ENCODE results near the gene TNFAIP2.
"Not testable (repeated sequence)": the region's sequence is repeated elsewhere in the genome, so short reads cannot be mapped to it uniquely, and the experiment has no call there.

Gene TNFAIP2

DNA sequence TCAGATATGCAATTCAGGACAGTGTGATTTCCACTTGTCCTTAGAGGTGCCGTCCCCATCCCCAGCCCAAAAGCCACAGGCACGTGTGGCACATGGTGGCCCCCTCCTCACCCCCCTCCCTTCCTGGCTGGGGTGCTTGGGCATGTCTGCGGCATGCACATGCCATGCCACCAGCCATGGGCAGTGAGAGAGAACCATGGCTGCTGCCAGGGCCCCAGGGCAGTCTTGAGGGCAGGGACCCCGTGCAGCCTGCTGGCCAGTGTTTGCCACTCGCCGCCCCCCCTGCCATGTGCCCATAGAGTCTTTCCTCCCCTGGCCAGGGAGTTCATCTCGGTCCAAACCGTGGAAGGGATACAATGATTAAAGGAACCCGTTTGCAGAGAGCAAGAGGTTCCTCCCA is 41.5 kb downstream of the TNFAIP2 start:
- H3K36me3 ChIP-seq (ENCODE audit: insufficient read depth, low read length) = no peaks in the 10 kb centered on the region
- peaks cover 11% of the 10 kb centered on the region; the same call in 1 of the 2 replicates for H3K9me3 ChIP-seq (ENCODE audit: insufficient read depth, low read depth, low read length)
- H4K20me1 ChIP-seq (ENCODE audit: insufficient read depth, low read length, poor library complexity, severe bottlenecking) = no peaks in the 10 kb centered on the region
- H3K79me2 ChIP-seq (ENCODE audit: insufficient read depth, low read length) = no peaks in the 10 kb centered on the region
- no peaks in the 10 kb centered on the region for H3K9me2 ChIP-seq (replicated peaks; ENCODE audit: low read depth, low read length)
- no peak for TF ChIP-seq CTCF (conservative IDR thresholded peaks at IDR 0.05; ENCODE audit: low read length)
- TF ChIP-seq EZH2phosphoT487 (IDR thresholded peaks at IDR 0.05; ENCODE audit: borderline replicate concordance) = no peak
- H3F3A ChIP-seq (ENCODE audit: low read depth) = no peaks in the 10 kb centered on the region
- no peak overlapping the region for H3K4me2 ChIP-seq (ENCODE audit: low read depth, low read length, poor library complexity, severe bottlenecking)
- H3K4me1 ChIP-seq (ENCODE audit: insufficient read depth, low read length, poor library complexity, severe bottlenecking) = no peaks in the 10 kb centered on the region
- H2AFZ ChIP-seq (ENCODE audit: low read length) = no peak overlapping the region
- H3K4me3 ChIP-seq (ENCODE audit: low read length, poor library complexity, severe bottlenecking) = no peak overlapping the region
- no peak overlapping the region for H3K9ac ChIP-seq (ENCODE audit: low read depth, low read length, poor library complexity, severe bottlenecking)
- no peaks in the 10 kb centered on the region for H3K27me3 ChIP-seq (ENCODE audit: insufficient read depth, low read length, poor library complexity, severe bottlenecking)

GRCh38 chr14:103165323-103165722 is 42.1 kb downstream of the TNFAIP2 start:
- no peaks in the 10 kb centered on the region for H3K4me1 ChIP-seq (ENCODE audit: insufficient read depth, low read length, poor library complexity, severe bottlenecking)
- no peaks in the 10 kb centered on the region for H3K36me3 ChIP-seq (ENCODE audit: insufficient read depth, low read length)
- H3K9ac ChIP-seq (ENCODE audit: low read depth, low read length, poor library complexity, severe bottlenecking) = no peak overlapping the region
- H3K27me3 ChIP-seq (ENCODE audit: insufficient read depth, low read length, poor library complexity, severe bottlenecking) = no peaks in the 10 kb centered on the region
- TF ChIP-seq CTCF (conservative IDR thresholded peaks at IDR 0.05; ENCODE audit: low read length) = no peak
- no peak for TF ChIP-seq EZH2phosphoT487 (IDR thresholded peaks at IDR 0.05; ENCODE audit: borderline replicate concordance)
- H3F3A ChIP-seq (ENCODE audit: low read depth) = no peaks in the 10 kb centered on the region
- no peaks in the 10 kb centered on the region for H3K79me2 ChIP-seq (ENCODE audit: insufficient read depth, low read length)
- H4K20me1 ChIP-seq (ENCODE audit: insufficient read depth, low read length, poor library complexity, severe bottlenecking) = no peaks in the 10 kb centered on the region
- H3K4me2 ChIP-seq (ENCODE audit: low read depth, low read length, poor library complexity, severe bottlenecking) = no peak overlapping the region
- no peaks in the 10 kb centered on the region for H3K9me2 ChIP-seq (replicated peaks; ENCODE audit: low read depth, low read length)
- H3K9me3 ChIP-seq (ENCODE audit: insufficient read depth, low read depth, low read length) = peaks cover 16% of the 10 kb centered on the region; the same call in 1 of the 2 replicates
- H3K4me3 ChIP-seq (ENCODE audit: low read length, poor library complexity, severe bottlenecking) = no peak overlapping the region
- no peak overlapping the region for H2AFZ ChIP-seq (ENCODE audit: low read length)

- Histone ChIP-seq H3K4me3 (ENCODE audit: low read length, poor library complexity, severe bottlenecking) (no peak overlapping the region), H3K4me2 (ENCODE audit: low read depth, low read length, poor library complexity, severe bottlenecking) (no peak overlapping the region), H4K20me1 (ENCODE audit: insufficient read depth, low read length, poor library complexity, severe bottlenecking) (no peaks in the 10 kb centered on the region), H3K36me3 (ENCODE audit: insufficient read depth, low read length) (no peaks in the 10 kb centered on the region), H3K9ac (ENCODE audit: low read depth, low read length, poor library complexity, severe bottlenecking) (no peak overlapping the region), H3K79me2 (ENCODE audit: insufficient read depth, low read length) (no peaks in the 10 kb centered on the region), H2AFZ (ENCODE audit: low read length) (no peak overlapping the region), H3F3A (ENCODE audit: low read depth) (no peaks in the 10 kb centered on the region), H3K9me3 (ENCODE audit: insufficient read depth, low read depth, low read length) (peaks cover 30% of the 10 kb centered on the region; the same call in 1 of the 2 replicates), H3K4me1 (ENCODE audit: insufficient read depth, low read length, poor library complexity, severe bottlenecking) (no peaks in the 10 kb centered on the region), H3K9me2 (replicated peaks; ENCODE audit: low read depth, low read length) (no peaks in the 10 kb centered on the region), H3K27me3 (ENCODE audit: insufficient read depth, low read length, poor library complexity, severe bottlenecking) (no peaks in the 10 kb centered on the region)
- TF ChIP-seq EZH2phosphoT487 (IDR thresholded peaks at IDR 0.05; ENCODE audit: borderline replicate concordance) = no peak
- TF ChIP-seq CTCF (conservative IDR thresholded peaks at IDR 0.05; ENCODE audit: low read length) = no peak
Measured at GRCh38 chr14:103169954-103170353, 46.7 kb downstream of the TNFAIP2 start.

DNA sequence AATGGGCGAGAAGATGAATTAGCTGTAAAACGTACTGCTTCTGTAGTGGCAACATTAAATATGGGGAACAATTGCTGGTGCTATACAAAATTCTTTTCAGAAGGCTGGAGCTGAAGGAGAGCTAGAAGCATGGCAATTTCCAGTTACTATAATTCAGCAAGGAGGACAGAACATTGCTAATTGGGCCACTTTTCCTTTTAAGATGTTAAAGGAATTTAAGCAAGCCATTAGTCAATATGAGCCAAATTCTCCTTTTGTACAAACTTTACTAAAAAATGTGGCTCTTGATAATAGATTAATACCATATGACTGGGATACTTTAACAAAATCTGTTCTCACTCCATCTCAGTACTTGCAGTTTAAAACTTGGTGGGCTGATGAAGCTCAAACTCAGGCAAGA is 47.9 kb downstream of the TNFAIP2 start:
- not testable (repeated sequence) for H3K9me2 ChIP-seq (replicated peaks; ENCODE audit: low read depth, low read length); H3F3A ChIP-seq (ENCODE audit: low read depth); H3K4me2 ChIP-seq (ENCODE audit: low read depth, low read length, poor library complexity, severe bottlenecking); H4K20me1 ChIP-seq (ENCODE audit: insufficient read depth, low read length, poor library complexity, severe bottlenecking); H3K4me3 ChIP-seq (ENCODE audit: low read length, poor library complexity, severe bottlenecking); H3K9ac ChIP-seq (ENCODE audit: low read depth, low read length, poor library complexity, severe bottlenecking); H3K36me3 ChIP-seq (ENCODE audit: insufficient read depth, low read length); H3K27me3 ChIP-seq (ENCODE audit: insufficient read depth, low read length, poor library complexity, severe bottlenecking); H3K79me2 ChIP-seq (ENCODE audit: insufficient read depth, low read length); H3K4me1 ChIP-seq (ENCODE audit: insufficient read depth, low read length, poor library complexity, severe bottlenecking); H2AFZ ChIP-seq (ENCODE audit: low read length)
- H3K9me3 ChIP-seq (ENCODE audit: insufficient read depth, low read depth, low read length) = peaks cover 34% of the 10 kb centered on the region; the same call in 1 of the 2 replicates

Measured in Loucy (cell line).